HCT116 (cell line): ENCODE data around the gene GABBR2. TPM values are rescaled to one million over a fixed set of nuclear protein-coding genes. Genes with fewer than 3 reads are reported as not detected.

Source experiments
- ATAC-seq: fragments of 200-7000 bp; cut with Tn5 transposase; 2 replicates; pipeline ENCODE4 v1.9.1; 2020; ENCODE audit warnings: mild to moderate bottlenecking, moderate library complexity
- BruUV-seq: library from RNA; stranded (reverse); fragments of 400-500 nt; replicated peaks from 2 replicates; lab custom pipeline; 2021; lab: Mats Ljungman, UMichigan
- CTCF ChIA-PET: fragments of 300-600 bp; sonication (Branson Sonifier 250); formaldehyde crosslinking; loops from one replicate; lab custom pipeline; 2021; ENCODE audit warnings: antibody characterized with exemption; lab: Charles Lee
- POLR2A ChIA-PET: fragments of 300-600, 350-600 bp; sonication (Branson Sonifier 250); formaldehyde crosslinking; loops from one replicate; lab custom pipeline; 2021; ENCODE audit warnings: antibody characterized with exemption; lab: Charles Lee
- RAD21 ChIA-PET, 2 experiments: fragments of 300-600 bp; sonication (Branson Sonifier 250); formaldehyde crosslinking; loops; one replicate each; lab custom pipeline; 2023; ENCODE audit warnings: low total read pairs in 2 of 2; ENCODE audit not compliant: uncharacterized antibody in 2 of 2, unreplicated experiment in 2 of 2, low non-redundant PET in 1 of 2; lab: Charles Lee
- DNase-seq: peaks from one replicate; pipeline ENCODE4 v3.0.0-alpha.2; 2010; ENCODE audit warnings: low read depth, low spot score
- H2AFZ ChIP-seq: fragments of 200-600 bp; shearing (Covaris generic), sonication (generic); 2 replicates; pipeline ENCODE4 v1.6.1; 2017; ENCODE audit warnings: low read depth, mixed run types, mixed read lengths, antibody characterized with exemption, low read length; ENCODE audit not compliant: poor library complexity, severe bottlenecking
- H3K27ac ChIP-seq: 2 replicates; pipeline ENCODE4 v1.5.1; 2012; ENCODE audit warnings: low read depth, low read length
- H3K27me3 ChIP-seq: fragments of 200-600 bp; sonication (generic); 2 replicates; pipeline ENCODE4 v1.6.1; 2016; ENCODE audit warnings: mixed run types, low read length, mixed read lengths; ENCODE audit not compliant: insufficient read depth
- H3K36me3 ChIP-seq, 2 experiments: fragments of 200-500 bp in 1 of 2; fragments of 200-600 bp in 1 of 2; sonication (Bioruptor generic) in 1 of 2; sonication (generic) in 1 of 2; 2 replicates each; pipeline versions ENCODE4 v1.5.1 to v1.6.1; 2014 to 2016; ENCODE audit warnings: low read length in 2 of 2, inconsistent platforms in 1 of 2, mixed read lengths in 1 of 2, mixed run types in 1 of 2; ENCODE audit not compliant: insufficient read depth in 2 of 2, control insufficient read depth in 1 of 2
- H3K4me1 ChIP-seq, 2 experiments: fragments of 200-600 bp in 1 of 2; sonication (generic) in 1 of 2; 2 replicates each; pipeline versions ENCODE4 v1.5.1 to v1.6.1; 2012 to 2017; ENCODE audit warnings: low read length in 2 of 2, inconsistent platforms in 1 of 2, mild to moderate bottlenecking in 1 of 2, mixed read lengths in 1 of 2, mixed run types in 1 of 2, moderate library complexity in 1 of 2; ENCODE audit not compliant: insufficient read depth in 2 of 2, control insufficient read depth in 1 of 2
- H3K4me2 ChIP-seq: fragments of 200-600 bp; sonication (generic); 2 replicates; pipeline ENCODE4 v1.6.1; 2017; ENCODE audit warnings: mixed run types, low read length, mixed read lengths
- H3K4me3 ChIP-seq, 2 experiments: fragments of 200-600 bp in 1 of 2; sonication (generic) in 1 of 2; replicated peaks in 1 of 2; 2 replicates each; pipeline ENCODE4 v1.5.1; 2011 to 2016; ENCODE audit warnings: low read length in 2 of 2, control low read depth in 1 of 2, low read depth in 1 of 2, mild to moderate bottlenecking in 1 of 2, mixed read lengths in 1 of 2, mixed run types in 1 of 2
- H3K79me2 ChIP-seq: fragments of 200-600 bp; sonication (generic); 2 replicates; pipeline ENCODE4 v1.6.1; 2017; ENCODE audit warnings: mild to moderate bottlenecking, mixed run types, low read length, moderate library complexity, mixed read lengths; ENCODE audit not compliant: insufficient read depth
- H3K9ac ChIP-seq: fragments of 200-600 bp; sonication (generic); 2 replicates; pipeline ENCODE4 v1.6.1; 2016; ENCODE audit warnings: low read length, mixed read lengths
- H3K9me2 ChIP-seq: fragments of 200-600 bp; sonication (generic), shearing (Covaris generic); 2 replicates; pipeline ENCODE4 v1.6.1; 2017; ENCODE audit warnings: mixed run types, mild to moderate bottlenecking, moderate library complexity; ENCODE audit not compliant: insufficient read depth
- H3K9me3 ChIP-seq, 2 experiments: fragments of 200-500 bp in 1 of 2; fragments of 200-600 bp in 1 of 2; sonication (Bioruptor generic) in 1 of 2; sonication (generic) in 1 of 2; 2 replicates each; pipeline ENCODE4 v1.6.1; 2014 to 2017; ENCODE audit warnings: low read length in 2 of 2, mixed read lengths in 2 of 2, inconsistent platforms in 1 of 2, low read depth in 1 of 2, mild to moderate bottlenecking in 1 of 2, mixed run types in 1 of 2, moderate library complexity in 1 of 2; ENCODE audit not compliant: control insufficient read depth in 1 of 2, insufficient read depth in 1 of 2
- H4K20me1 ChIP-seq: fragments of 200-600 bp; sonication (generic), shearing (Covaris generic); 2 replicates; pipeline ENCODE4 v1.6.1; 2017; ENCODE audit warnings: mixed run types, mild to moderate bottlenecking, moderate library complexity; ENCODE audit not compliant: insufficient read depth
- ATF3 ChIP-seq: IDR thresholded peaks from 2 replicates; pipeline ENCODE4 v1.6.1; 2012
- CBX3 ChIP-seq: IDR thresholded peaks from 2 replicates; pipeline ENCODE4 v1.6.1; 2012; ENCODE audit warnings: low read depth
- CEBPB ChIP-seq: IDR thresholded peaks from 2 replicates; pipeline ENCODE4 v1.6.1; 2012; ENCODE audit warnings: low read depth
- CTCF ChIP-seq, 3 experiments: fragments of 200-600 bp in 1 of 3; sonication (generic) in 1 of 3; IDR thresholded peaks in 2 of 3; conservative IDR thresholded peaks in 1 of 3; 2 replicates each; pipeline ENCODE4 v1.5.1; 2012 to 2017; ENCODE audit warnings: low read depth in 2 of 3, low read length in 2 of 3, antibody characterized with exemption in 1 of 3, borderline replicate concordance in 1 of 3, control low read depth in 1 of 3, mild to moderate bottlenecking in 1 of 3, mixed read lengths in 1 of 3, mixed run types in 1 of 3, moderate library complexity in 1 of 3; ENCODE audit not compliant: insufficient read depth in 1 of 3
- EGR1 ChIP-seq: IDR thresholded peaks from 2 replicates; pipeline ENCODE4 v1.6.1; 2012; ENCODE audit warnings: low read depth
- ELF1 ChIP-seq: IDR thresholded peaks from 2 replicates; pipeline ENCODE4 v1.6.1; 2012; ENCODE audit warnings: low read depth, borderline replicate concordance
- EZH2 ChIP-seq: fragments of 200-600 bp; sonication (generic); IDR thresholded peaks from 2 replicates; pipeline ENCODE4 v1.6.1; 2017; ENCODE audit warnings: antibody characterized with exemption, mixed run types
- EZH2phosphoT487 ChIP-seq: fragments of 200-600 bp; IDR thresholded peaks from 2 replicates; pipeline ENCODE4 v1.6.1; 2018; ENCODE audit warnings: antibody characterized with exemption, borderline replicate concordance
- JUND ChIP-seq: IDR thresholded peaks from 2 replicates; pipeline ENCODE4 v1.6.1; 2012
- POLR2A ChIP-seq: IDR thresholded peaks from 2 replicates; pipeline ENCODE4 v1.7.0; 2011; ENCODE audit warnings: borderline replicate concordance; ENCODE audit not compliant: insufficient read depth, insufficient read length; ENCODE audit errors: extremely low read depth
- POLR2AphosphoS5 ChIP-seq: IDR thresholded peaks from 2 replicates; pipeline ENCODE4 v1.6.1; 2011; ENCODE audit warnings: mild to moderate bottlenecking, low read depth, low read length, moderate library complexity
- REST ChIP-seq: IDR thresholded peaks from 2 replicates; pipeline ENCODE4 v1.6.1; 2012; ENCODE audit warnings: low read depth
- SIN3A ChIP-seq: IDR thresholded peaks from 2 replicates; pipeline ENCODE4 v1.6.1; 2012; ENCODE audit warnings: low read depth
- SP1 ChIP-seq: IDR thresholded peaks from 2 replicates; pipeline ENCODE4 v1.6.1; 2012; ENCODE audit warnings: low read depth
- SRF ChIP-seq: IDR thresholded peaks from 2 replicates; pipeline ENCODE4 v1.6.1; 2012; ENCODE audit warnings: low read depth
- TCF7L2 ChIP-seq: IDR thresholded peaks from 2 replicates; pipeline ENCODE4 v1.7.0; 2011; ENCODE audit warnings: borderline replicate concordance, inconsistent platforms; ENCODE audit not compliant: insufficient read depth, insufficient read length; ENCODE audit errors: extremely low read depth
- ZBTB33 ChIP-seq: IDR thresholded peaks from 2 replicates; pipeline ENCODE4 v1.6.1; 2011; ENCODE audit warnings: mild to moderate bottlenecking, low read length, moderate library complexity; ENCODE audit not compliant: insufficient replicate concordance; ENCODE audit errors: extremely low read depth
- ZFX ChIP-seq: fragments of 450-650 bp; IDR thresholded peaks from 2 replicates; pipeline ENCODE4 v1.6.1; 2017
- ZNF274 ChIP-seq: fragments of 200-500 bp; sonication (Bioruptor generic); IDR thresholded peaks from 2 replicates; pipeline ENCODE4 v1.6.1; 2014; ENCODE audit warnings: mild to moderate bottlenecking, low read depth, low read length, inconsistent platforms
- intact Hi-C: fragments of 100-400 bp; cut with micrococcal nuclease; formaldehyde crosslinking; loops from 2 replicates; pipeline ENCODE4 v1.10.0; 2022
- total RNA-seq: library from RNA; stranded (reverse); gene quantifications from one replicate; pipeline ENCODE4 v1.2.1, GENCODE V29; 2021; ENCODE audit not compliant: unreplicated experiment

The GABBR2 gene
- total RNA-seq, 1 experiment from 2014 or later, result 0.15 TPM

GRCh38 chr9:98529841-98530240 lies 178.9 kb downstream of the GABBR2 start:
- ChIA-PET RAD21 (no interaction called here), POLR2A (no interaction called here)

More at GRCh38 chr9:98529841-98530240, 178.9 kb downstream of the GABBR2 start:
- CTCF ChIA-PET, result no interaction called here
- Histone ChIP-seq H3K9me3 (no peaks in the 10 kb centered on the region), H3K36me3 (no peaks in the 10 kb centered on the region), H3K4me3 (no peak overlapping the region), H3K9me2 (no peaks in the 10 kb centered on the region), H3K4me1 (no peaks in the 10 kb centered on the region), H3K79me2 (no peaks in the 10 kb centered on the region), H4K20me1 (no peaks in the 10 kb centered on the region), H3K27ac (no peak overlapping the region), H2AFZ (no peak overlapping the region), H3K9ac (no peak overlapping the region), H3K4me2 (no peak overlapping the region), H3K27me3 (no peaks in the 10 kb centered on the region)
- no peak for DNase-seq
- intact Hi-C loops, result loop anchor here (5.0 kb wide), 1 partner anchor 232 kb away; no protein-coding TSS in a partner anchor
- TF ChIP-seq EZH2 (no peak), ZFX (no peak), ATF3 (no peak), SIN3A (no peak), CTCF (IDR thresholded peaks at IDR 0.05 in 2 of 3, conservative IDR thresholded peaks at IDR 0.05 in 1 of 3; ENCODE audit: borderline replicate concordance in 1 of 3, insufficient read depth in 1 of 3, low read depth in 2 of 3, low read length in 2 of 3) (no peak), POLR2AphosphoS5 (no peak), CBX3 (no peak), ZNF274 (no peak), POLR2A (no peak), SRF (no peak), ELF1 (no peak), TCF7L2 (no peak), REST (no peak), EZH2phosphoT487 (no peak), EGR1 (no peak), JUND (no peak), CEBPB (no peak), ZBTB33 (no peak), SP1 (no peak)
- BruUV-seq, result no TSS peak
- no peak for ATAC-seq
